ENCODE data around the gene DPF3.

DNA sequence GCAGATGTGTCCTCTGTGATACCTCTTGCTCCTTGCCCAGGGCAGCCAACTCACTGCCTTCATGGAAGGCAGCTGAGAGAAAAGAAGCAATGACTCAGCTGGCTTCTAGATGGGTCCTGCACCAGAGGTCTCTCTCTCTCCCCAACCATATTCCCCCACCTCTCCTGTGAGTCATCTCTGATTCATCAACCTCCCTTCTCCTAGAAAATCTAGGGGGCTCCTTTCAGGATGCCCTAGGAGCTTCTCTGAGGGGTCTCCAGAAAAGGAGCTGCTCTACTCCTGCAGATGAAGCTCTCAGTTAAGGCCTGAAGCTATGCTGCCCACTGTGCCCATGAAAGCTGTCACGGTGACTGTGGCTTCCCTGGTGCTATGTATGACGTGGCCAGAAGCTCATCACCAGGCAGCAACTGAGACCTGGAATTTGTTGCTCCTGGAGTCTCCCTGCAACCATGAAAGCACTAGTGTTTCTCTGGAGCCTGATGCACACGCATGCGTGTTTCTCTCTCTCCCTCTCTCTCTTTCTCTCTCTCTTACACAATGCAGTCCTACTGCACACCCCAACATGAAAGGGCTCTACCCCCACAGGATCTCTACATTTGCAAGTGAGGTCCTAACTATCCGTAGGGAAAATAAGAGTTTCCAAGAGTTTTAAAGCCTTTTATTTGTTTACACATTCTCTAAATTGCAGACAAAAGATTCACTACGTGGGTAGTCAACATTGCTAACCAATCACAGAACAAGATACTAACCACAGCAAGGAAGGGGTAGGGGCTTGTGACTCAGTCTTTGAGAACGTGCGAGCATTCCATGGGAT, 285.3 kb downstream of the DPF3 start:
- TF ChIP-seq, protein P1, sequence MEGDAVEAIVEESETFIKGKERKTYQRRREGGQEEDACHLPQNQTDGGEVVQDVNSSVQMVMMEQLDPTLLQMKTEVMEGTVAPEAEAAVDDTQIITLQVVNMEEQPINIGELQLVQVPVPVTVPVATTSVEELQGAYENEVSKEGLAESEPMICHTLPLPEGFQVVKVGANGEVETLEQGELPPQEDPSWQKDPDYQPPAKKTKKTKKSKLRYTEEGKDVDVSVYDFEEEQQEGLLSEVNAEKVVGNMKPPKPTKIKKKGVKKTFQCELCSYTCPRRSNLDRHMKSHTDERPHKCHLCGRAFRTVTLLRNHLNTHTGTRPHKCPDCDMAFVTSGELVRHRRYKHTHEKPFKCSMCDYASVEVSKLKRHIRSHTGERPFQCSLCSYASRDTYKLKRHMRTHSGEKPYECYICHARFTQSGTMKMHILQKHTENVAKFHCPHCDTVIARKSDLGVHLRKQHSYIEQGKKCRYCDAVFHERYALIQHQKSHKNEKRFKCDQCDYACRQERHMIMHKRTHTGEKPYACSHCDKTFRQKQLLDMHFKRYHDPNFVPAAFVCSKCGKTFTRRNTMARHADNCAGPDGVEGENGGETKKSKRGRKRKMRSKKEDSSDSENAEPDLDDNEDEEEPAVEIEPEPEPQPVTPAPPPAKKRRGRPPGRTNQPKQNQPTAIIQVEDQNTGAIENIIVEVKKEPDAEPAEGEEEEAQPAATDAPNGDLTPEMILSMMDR (IDR thresholded peaks at IDR 0.05), result no peak
- TF ChIP-seq POLR2AphosphoS5 (IDR thresholded peaks at IDR 0.05), result no peak
